ENCODE results near the gene L3MBTL3. TPM values are rescaled to one million over a fixed set of nuclear protein-coding genes. Genes with fewer than 3 reads are reported as not detected.
"Not testable (repeated sequence)": the region's sequence is repeated elsewhere in the genome, so short reads cannot be mapped to it uniquely, and the experiment has no call there.

The L3MBTL3 gene
- total RNA-seq, 1 donor from 2014 or later, result 5.5 TPM

- ATAC-seq, result no peak
- no peak for DNase-seq (ENCODE audit: low spot score)
Observed at GRCh38 chr6:130134582-130134981, 116.2 kb downstream of the L3MBTL3 start.

- DNase-seq (ENCODE audit: low spot score) (no peak), ATAC-seq (no peak)
Observed at GRCh38 chr6:130136798-130137197, 118.4 kb downstream of the L3MBTL3 start.

- ATAC-seq, result no peak
Observed at GRCh38 chr6:130138116-130138908, 119.9 kb downstream of the L3MBTL3 start.

GRCh38 chr6:130138909-130139242 is 120.5 kb downstream of the L3MBTL3 start:
- DNase-seq (ENCODE audit: low spot score) (no peak), ATAC-seq (no peak)

More at GRCh38 chr6:130138116-130138908, 119.9 kb downstream of the L3MBTL3 start:
- DNase-seq (ENCODE audit: low spot score), result no peak

- ATAC-seq (no peak), DNase-seq (ENCODE audit: low spot score) (no peak)
Observed at GRCh38 chr6:130140084-130140483, 121.7 kb downstream of the L3MBTL3 start.

GRCh38 chr6:130143709-130144108 is 125.3 kb downstream of the L3MBTL3 start:
- DNase-seq (ENCODE audit: low spot score) (no peak), ATAC-seq (no peak)

GRCh38 chr6:130147111-130147510 is 128.7 kb downstream of the L3MBTL3 start:
- DNase-seq (ENCODE audit: low spot score) (no peak), ATAC-seq (no peak)

- DNase-seq (ENCODE audit: low spot score) (no peak), ATAC-seq (no peak)
Observed at GRCh38 chr6:130148181-130148580, 129.8 kb downstream of the L3MBTL3 start.

- DNase-seq (ENCODE audit: low spot score); ATAC-seq: not testable (repeated sequence)
Observed at GRCh38 chr6:130149016-130149415, 130.6 kb downstream of the L3MBTL3 start.

- no peak for DNase-seq (ENCODE audit: low spot score)
- ATAC-seq, result no peak
Observed at GRCh38 chr6:130150906-130151305, 132.5 kb downstream of the L3MBTL3 start.

- DNase-seq (ENCODE audit: low spot score), result no peak
- no peak for ATAC-seq
Observed at GRCh38 chr6:130152908-130153510, 134.6 kb downstream of the L3MBTL3 start.

- ATAC-seq (no peak), DNase-seq (ENCODE audit: low spot score) (no peak)
Observed at GRCh38 chr6:130156908-130157307, 138.5 kb downstream of the L3MBTL3 start.

GRCh38 chr6:130158056-130158455 is 139.7 kb downstream of the L3MBTL3 start:
- DNase-seq (ENCODE audit: low spot score), result no peak
- ATAC-seq, result no peak

GRCh38 chr6:130158548-130158947 is 140.2 kb downstream of the L3MBTL3 start:
- ATAC-seq (no peak), DNase-seq (ENCODE audit: low spot score) (no peak)

GRCh38 chr6:130159956-130160355 is 141.6 kb downstream of the L3MBTL3 start:
- no peak for DNase-seq (ENCODE audit: low spot score)
- ATAC-seq, result no peak

- ATAC-seq (no peak), DNase-seq (ENCODE audit: low spot score) (no peak)
Observed at GRCh38 chr6:130161683-130162404, 143.5 kb downstream of the L3MBTL3 start.

- ATAC-seq (no peak), DNase-seq (ENCODE audit: low spot score) (no peak)
Observed at GRCh38 chr6:130162421-130162820, 144.0 kb downstream of the L3MBTL3 start.

- DNase-seq (ENCODE audit: low spot score) (no peak), ATAC-seq (no peak)
Observed at GRCh38 chr6:130163266-130163665, 144.9 kb downstream of the L3MBTL3 start.

- no peak for DNase-seq (ENCODE audit: low spot score)
- ATAC-seq, result no peak
Observed at GRCh38 chr6:130164251-130164650, 145.9 kb downstream of the L3MBTL3 start.

- ATAC-seq, result no peak
Observed at GRCh38 chr6:130167655-130168054, 149.3 kb downstream of the L3MBTL3 start.

GRCh38 chr6:130170160-130170559 is 151.8 kb downstream of the L3MBTL3 start:
- DNase-seq (ENCODE audit: low spot score); ATAC-seq: not testable (repeated sequence)

More at GRCh38 chr6:130167655-130168054, 149.3 kb downstream of the L3MBTL3 start:
- DNase-seq (ENCODE audit: low spot score), result no peak

Measured in left lobe of liver (tissue), 2 donors.